Loucy (cell line): ENCODE measurements around the gene SINHCAF.

Experiments used
- H2AFZ ChIP-seq: fragments of 200-600 bp; sonication (generic); 2 replicates; pipeline ENCODE4 v1.6.0; 2016; ENCODE audit warnings: antibody characterized with exemption, mild to moderate bottlenecking, low read length, moderate library complexity
- H3F3A ChIP-seq: fragments of 200-600 bp; 2 replicates; pipeline ENCODE4 v1.6.0; 2016; ENCODE audit warnings: antibody characterized with exemption, low read depth, mild to moderate bottlenecking
- H3K27me3 ChIP-seq: fragments of 200-600 bp; sonication (generic); 2 replicates; pipeline ENCODE4 v1.6.1; 2014; ENCODE audit warnings: low read length, mild to moderate bottlenecking; ENCODE audit not compliant: insufficient read depth, poor library complexity, severe bottlenecking
- H3K36me3 ChIP-seq: fragments of 200-600 bp; sonication (generic); 2 replicates; pipeline ENCODE4 v1.6.1; 2016; ENCODE audit warnings: low read length; ENCODE audit not compliant: insufficient read depth
- H3K4me1 ChIP-seq: fragments of 200-600 bp; sonication (generic); 2 replicates; pipeline ENCODE4 v1.5.1; 2014; ENCODE audit warnings: low read length, mild to moderate bottlenecking; ENCODE audit not compliant: insufficient read depth, poor library complexity, severe bottlenecking
- H3K4me2 ChIP-seq: fragments of 200-600 bp; sonication (generic); 2 replicates; pipeline ENCODE4 v1.6.0; 2014; ENCODE audit warnings: antibody characterized with exemption, low read length, low read depth, mild to moderate bottlenecking; ENCODE audit not compliant: poor library complexity, severe bottlenecking
- H3K4me3 ChIP-seq: fragments of 200-600 bp; sonication (generic); 2 replicates; pipeline ENCODE4 v1.5.1; 2014; ENCODE audit warnings: low read length, mild to moderate bottlenecking, mixed read lengths; ENCODE audit not compliant: poor library complexity, severe bottlenecking
- H3K79me2 ChIP-seq: fragments of 200-600 bp; sonication (generic); 2 replicates; pipeline ENCODE4 v1.6.1; 2014; ENCODE audit warnings: low read length; ENCODE audit not compliant: insufficient read depth
- H3K9ac ChIP-seq: fragments of 200-600 bp; sonication (generic); 2 replicates; pipeline ENCODE4 v1.6.0; 2014; ENCODE audit warnings: mild to moderate bottlenecking, low read depth, low read length, moderate library complexity; ENCODE audit not compliant: poor library complexity, severe bottlenecking
- H3K9me2 ChIP-seq: fragments of 200-600 bp; sonication (generic); replicated peaks from 2 replicates; pipeline ENCODE4 v1.6.1; 2016; ENCODE audit warnings: low read depth, low read length, mixed read lengths
- H3K9me3 ChIP-seq: fragments of 200-600 bp; sonication (generic); 2 replicates; pipeline ENCODE4 v1.6.1; 2014; ENCODE audit warnings: mild to moderate bottlenecking, antibody characterized with exemption, low read length, low read depth; ENCODE audit not compliant: insufficient read depth
- H4K20me1 ChIP-seq: fragments of 200-600 bp; sonication (generic); 2 replicates; pipeline ENCODE4 v1.6.0; 2014; ENCODE audit warnings: antibody characterized with exemption, low read length, mild to moderate bottlenecking; ENCODE audit not compliant: insufficient read depth, poor library complexity, severe bottlenecking
- EZH2phosphoT487 ChIP-seq: fragments of 200-600 bp; IDR thresholded peaks from 2 replicates; pipeline ENCODE4 v1.6.1; 2018; ENCODE audit warnings: antibody characterized with exemption, mild to moderate bottlenecking, moderate library complexity, borderline replicate concordance
- TF ChIP-seq, protein P1 (sequence below): fragments of 200-600 bp; sonication (generic); conservative IDR thresholded peaks from 2 replicates; pipeline ENCODE4 v1.5.1; 2014; ENCODE audit warnings: mild to moderate bottlenecking, antibody characterized with exemption, low read length

The SINHCAF gene

DNA sequence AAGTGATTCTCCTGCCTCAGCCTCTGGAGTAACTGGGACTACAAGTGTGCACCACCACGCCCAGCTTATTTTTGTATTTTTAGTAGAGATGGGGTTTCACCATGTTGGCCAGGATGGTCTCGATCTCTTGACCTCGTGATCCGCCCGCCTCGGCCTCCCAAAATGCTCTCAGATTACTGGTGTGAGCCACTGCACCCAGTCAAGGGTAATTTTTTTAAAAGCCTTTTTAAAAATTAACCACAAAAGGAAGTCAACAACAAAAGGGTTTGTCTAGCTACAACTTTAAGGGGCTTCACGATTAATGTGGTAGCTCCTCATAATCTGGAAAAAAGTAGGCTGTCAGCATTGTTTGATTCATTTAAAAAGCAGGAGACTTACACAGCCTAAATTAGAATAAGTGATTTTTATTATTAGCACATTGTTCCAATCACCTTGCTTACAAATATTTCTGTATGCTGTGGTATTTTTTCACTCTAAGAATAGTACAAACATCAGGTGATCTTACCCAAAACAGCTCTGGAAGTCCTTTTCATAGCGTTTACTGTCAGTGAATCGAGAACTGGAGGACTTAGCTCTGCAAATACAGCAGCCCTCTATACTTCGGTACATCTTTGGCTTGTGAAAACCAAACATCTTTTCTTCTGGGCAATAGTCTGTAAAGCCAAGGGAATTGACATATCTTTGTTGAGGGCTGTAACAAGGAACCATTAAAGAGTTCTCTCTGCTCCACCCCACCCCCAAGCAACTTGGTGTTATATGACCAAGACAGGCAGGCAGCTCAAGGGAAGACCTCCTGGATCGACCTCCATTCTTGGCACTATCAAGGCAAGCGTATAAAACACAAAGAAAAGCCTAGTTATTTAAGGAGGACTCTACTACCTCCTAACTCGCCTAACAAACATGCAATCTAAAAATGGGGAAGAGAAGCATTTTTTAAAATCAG is 28.1 kb downstream of the SINHCAF start:
- H3K9me3 ChIP-seq, result no peaks in the 10 kb centered on the region
- peaks cover 80% of the 10 kb centered on the region for H4K20me1 ChIP-seq
- no peak overlapping the region for H2AFZ ChIP-seq
- H3K9me2 ChIP-seq, result no peaks in the 10 kb centered on the region
- H3K79me2 ChIP-seq, result peaks cover 90% of the 10 kb centered on the region
- peaks cover 89% of the 10 kb centered on the region for H3K36me3 ChIP-seq
- no peak overlapping the region for H3K4me3 ChIP-seq
- no peak overlapping the region for H3K4me2 ChIP-seq
- no peaks in the 10 kb centered on the region for H3F3A ChIP-seq
- H3K9ac ChIP-seq, result no peak overlapping the region
- H3K27me3 ChIP-seq, result no peaks in the 10 kb centered on the region
- peaks cover 8% of the 10 kb centered on the region for H3K4me1 ChIP-seq
- TF ChIP-seq EZH2phosphoT487, result no peak
- TF ChIP-seq, protein P1, sequence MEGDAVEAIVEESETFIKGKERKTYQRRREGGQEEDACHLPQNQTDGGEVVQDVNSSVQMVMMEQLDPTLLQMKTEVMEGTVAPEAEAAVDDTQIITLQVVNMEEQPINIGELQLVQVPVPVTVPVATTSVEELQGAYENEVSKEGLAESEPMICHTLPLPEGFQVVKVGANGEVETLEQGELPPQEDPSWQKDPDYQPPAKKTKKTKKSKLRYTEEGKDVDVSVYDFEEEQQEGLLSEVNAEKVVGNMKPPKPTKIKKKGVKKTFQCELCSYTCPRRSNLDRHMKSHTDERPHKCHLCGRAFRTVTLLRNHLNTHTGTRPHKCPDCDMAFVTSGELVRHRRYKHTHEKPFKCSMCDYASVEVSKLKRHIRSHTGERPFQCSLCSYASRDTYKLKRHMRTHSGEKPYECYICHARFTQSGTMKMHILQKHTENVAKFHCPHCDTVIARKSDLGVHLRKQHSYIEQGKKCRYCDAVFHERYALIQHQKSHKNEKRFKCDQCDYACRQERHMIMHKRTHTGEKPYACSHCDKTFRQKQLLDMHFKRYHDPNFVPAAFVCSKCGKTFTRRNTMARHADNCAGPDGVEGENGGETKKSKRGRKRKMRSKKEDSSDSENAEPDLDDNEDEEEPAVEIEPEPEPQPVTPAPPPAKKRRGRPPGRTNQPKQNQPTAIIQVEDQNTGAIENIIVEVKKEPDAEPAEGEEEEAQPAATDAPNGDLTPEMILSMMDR, result no peak

DNA sequence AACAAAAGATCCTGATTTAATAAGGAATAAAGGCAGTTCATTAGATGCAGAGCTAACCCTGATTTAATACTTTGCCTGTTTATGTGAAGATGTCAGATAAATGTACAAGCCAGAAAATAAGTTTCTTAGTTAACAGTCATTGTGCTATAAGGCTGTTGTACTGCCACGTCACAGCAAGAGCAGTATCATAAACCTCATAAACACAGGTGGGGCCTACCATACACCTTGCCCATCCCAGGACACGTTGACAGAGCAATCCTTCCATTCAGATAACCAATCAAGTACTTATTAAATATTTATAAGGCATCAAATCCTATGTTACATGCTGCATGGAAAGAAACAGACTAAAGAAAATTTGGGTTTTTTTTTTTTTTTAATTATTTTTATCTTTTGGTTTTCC is 36.5 kb downstream of the SINHCAF start:
- Histone ChIP-seq H3K4me3 (no peak overlapping the region), H4K20me1 (peaks cover 28% of the 10 kb centered on the region), H3K4me1 (no peaks in the 10 kb centered on the region), H3K9me2 (no peaks in the 10 kb centered on the region), H3K9ac (no peak overlapping the region), H3K9me3 (no peaks in the 10 kb centered on the region), H3K4me2 (no peak overlapping the region), H3K27me3 (no peaks in the 10 kb centered on the region), H2AFZ (no peak overlapping the region), H3K36me3 (peaks cover 97% of the 10 kb centered on the region), H3F3A (no peaks in the 10 kb centered on the region), H3K79me2 (peaks cover 32% of the 10 kb centered on the region; the same call in 1 of the 2 replicates)
- no peak for TF ChIP-seq EZH2phosphoT487

DNA sequence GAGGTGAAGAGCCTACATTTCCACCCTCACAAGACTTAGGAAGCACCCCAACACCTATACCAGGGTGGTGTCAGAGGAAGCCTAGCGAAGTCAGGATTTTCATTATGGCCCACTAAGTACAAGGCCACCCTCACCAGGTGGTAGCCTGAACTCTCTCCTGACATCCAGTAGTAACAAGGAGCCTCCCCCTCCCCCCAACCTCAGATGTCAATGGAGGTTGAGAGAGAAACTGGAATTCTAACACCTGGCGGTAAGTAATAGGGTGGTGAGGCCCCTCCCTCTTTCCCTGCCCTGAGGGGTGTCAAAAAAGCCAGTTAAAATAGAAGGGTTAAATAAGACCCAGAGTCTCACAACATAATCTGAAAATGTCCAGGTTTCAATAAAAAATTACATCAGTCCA is 37.6 kb downstream of the SINHCAF start:
- Histone ChIP-seq H3F3A (no peaks in the 10 kb centered on the region), H3K36me3 (peaks cover 97% of the 10 kb centered on the region), H3K79me2 (peaks cover 26% of the 10 kb centered on the region; the same call in 1 of the 2 replicates), H3K27me3 (no peaks in the 10 kb centered on the region), H4K20me1 (peaks cover 32% of the 10 kb centered on the region), H3K4me1 (no peaks in the 10 kb centered on the region), H2AFZ (no peak overlapping the region), H3K9ac (no peak overlapping the region), H3K9me3 (no peaks in the 10 kb centered on the region), H3K4me3 (no peak overlapping the region), H3K4me2 (no peak overlapping the region), H3K9me2 (no peaks in the 10 kb centered on the region)
- TF ChIP-seq, protein P1, result no peak
- TF ChIP-seq EZH2phosphoT487, result no peak
